ENCODE results near the gene SH2D4B. TPM values are rescaled to one million over a fixed set of nuclear protein-coding genes. Genes with fewer than 3 reads are reported as not detected.

SH2D4B gene
- total RNA-seq, 2 experiments from 2014 or later, result 0.03 TPM; not detected in 1

GRCh38 chr10:80500572-80501380, 36.9 kb upstream of the SH2D4B start:
- intact Hi-C loops (cut with micrococcal nuclease; ENCODE audit: unreplicated experiment), result no loop called here
- TF ChIP-seq EZH2phosphoT487 (IDR thresholded peaks at IDR 0.05; ENCODE audit: borderline replicate concordance, low read depth, low read length), result no peak
- TF ChIP-seq CTCF (conservative IDR thresholded peaks at IDR 0.05; ENCODE audit: low read length), result no peak
- ChIA-PET POLR2A (interaction anchor here (0.6 to 1.1 kb wide), 4 partner anchors 9 to 53 kb away, joined by 3 to 4 read pairs (median 4); no protein-coding TSS in a partner anchor), CTCF (ENCODE audit: unreplicated experiment) (interaction anchor here (1.1 kb wide), 1 partner anchor 36 kb away, joined by 8 read pairs; no protein-coding TSS in a partner anchor)
- H3K36me3 ChIP-seq (ENCODE audit: insufficient read depth, low read length), result peaks cover 41% of the 10 kb centered on the region
- H3K27ac ChIP-seq (ENCODE audit: low read depth, low read length, poor library complexity, severe bottlenecking), result no peak overlapping the region
- peaks cover 17% of the 10 kb centered on the region for H3K79me2 ChIP-seq (ENCODE audit: insufficient read depth, low read depth, low read length)
- H3K4me3 ChIP-seq (ENCODE audit: low read depth, low read length, poor library complexity, severe bottlenecking), result no peak overlapping the region
- no peaks in the 10 kb centered on the region for H3K9me2 ChIP-seq (ENCODE audit: insufficient read depth, low read length)
- H4K20me1 ChIP-seq (ENCODE audit: insufficient read depth, low read length), result no peaks in the 10 kb centered on the region
- BruUV-seq (replicated peaks), result no TSS peak
- peaks cover 12% of the 10 kb centered on the region for H3K9me3 ChIP-seq (ENCODE audit: low read length)
- DNase-seq (ENCODE audit: low spot score), result no peak
- no peaks in the 10 kb centered on the region for H3K4me1 ChIP-seq (ENCODE audit: insufficient read depth, low read length, poor library complexity, severe bottlenecking)
- H3K4me2 ChIP-seq (ENCODE audit: low read length), result no peak overlapping the region
- H2AFZ ChIP-seq (ENCODE audit: low read length), result no peak overlapping the region

- peaks cover 10% of the 10 kb centered on the region for H3K79me2 ChIP-seq (ENCODE audit: insufficient read depth, low read depth, low read length)
- H3K9me3 ChIP-seq (ENCODE audit: low read length), result peaks cover 7% of the 10 kb centered on the region
- BruUV-seq (replicated peaks), result no TSS peak
These were observed 36.3 kb upstream of the SH2D4B start for GRCh38 chr10:80501381-80501912.

More at GRCh38 chr10:80501381-80501912, 36.3 kb upstream of the SH2D4B start:
- intact Hi-C loops (cut with micrococcal nuclease; ENCODE audit: unreplicated experiment), result no loop called here
- H3K4me2 ChIP-seq (ENCODE audit: low read length), result no peak overlapping the region
- no peak overlapping the region for H3K4me3 ChIP-seq (ENCODE audit: low read depth, low read length, poor library complexity, severe bottlenecking)
- ChIA-PET POLR2A (interaction anchor here (0.6 to 0.7 kb wide), 2 partner anchors 53 to 57 kb away, joined by 3 to 4 read pairs; no protein-coding TSS in a partner anchor), CTCF (ENCODE audit: unreplicated experiment) (interaction anchor here (0.5 to 1.1 kb wide), 2 partner anchors 11 to 37 kb away, joined by 3 to 8 read pairs; no protein-coding TSS in a partner anchor)
- H2AFZ ChIP-seq (ENCODE audit: low read length), result no peak overlapping the region
- peaks cover 37% of the 10 kb centered on the region for H3K36me3 ChIP-seq (ENCODE audit: insufficient read depth, low read length)
- H3K9me2 ChIP-seq (ENCODE audit: insufficient read depth, low read length), result no peaks in the 10 kb centered on the region
- H3K4me1 ChIP-seq (ENCODE audit: insufficient read depth, low read length, poor library complexity, severe bottlenecking), result no peaks in the 10 kb centered on the region
- H4K20me1 ChIP-seq (ENCODE audit: insufficient read depth, low read length), result no peaks in the 10 kb centered on the region
- DNase-seq (ENCODE audit: low spot score), result no peak
- H3K27ac ChIP-seq (ENCODE audit: low read depth, low read length, poor library complexity, severe bottlenecking), result no peak overlapping the region
- no peak for TF ChIP-seq EZH2phosphoT487 (IDR thresholded peaks at IDR 0.05; ENCODE audit: borderline replicate concordance, low read depth, low read length)
- TF ChIP-seq CTCF (conservative IDR thresholded peaks at IDR 0.05; ENCODE audit: low read length), result no peak

Data from OCI-LY7 (cell line).